Measurements from ENCODE around the gene BEGAIN.

The BEGAIN gene

DNA sequence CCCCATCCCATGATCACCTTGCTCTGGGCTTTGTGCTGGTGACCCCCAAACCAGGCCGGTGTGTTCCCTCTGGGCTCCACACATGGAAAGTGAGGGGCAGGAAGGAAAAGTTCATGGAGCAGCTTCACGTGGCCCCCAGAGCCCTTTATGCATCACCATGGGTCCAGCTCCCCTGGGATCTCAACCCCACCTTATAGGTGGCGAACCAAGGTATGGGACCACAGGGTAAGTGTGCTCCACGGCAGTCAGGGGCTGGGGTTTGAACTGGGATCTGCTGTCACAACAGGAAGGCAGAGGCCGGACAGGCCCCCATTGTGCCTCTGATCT is 7.4 kb upstream of the BEGAIN start:
- Mint-ChIP-seq H3K27ac (no peak overlapping the region), H3K9me3 (no peaks in the 10 kb centered on the region), H3K27me3 (ENCODE audit: low read depth) (peaks cover 33% of the 10 kb centered on the region), H3K4me1 (ENCODE audit: low read depth) (no peaks in the 10 kb centered on the region), H3K36me3 (ENCODE audit: low read depth) (no peaks in the 10 kb centered on the region), H3K4me3 (no peak overlapping the region)
- no peak for DNase-seq (ENCODE audit: low spot score)

DNA sequence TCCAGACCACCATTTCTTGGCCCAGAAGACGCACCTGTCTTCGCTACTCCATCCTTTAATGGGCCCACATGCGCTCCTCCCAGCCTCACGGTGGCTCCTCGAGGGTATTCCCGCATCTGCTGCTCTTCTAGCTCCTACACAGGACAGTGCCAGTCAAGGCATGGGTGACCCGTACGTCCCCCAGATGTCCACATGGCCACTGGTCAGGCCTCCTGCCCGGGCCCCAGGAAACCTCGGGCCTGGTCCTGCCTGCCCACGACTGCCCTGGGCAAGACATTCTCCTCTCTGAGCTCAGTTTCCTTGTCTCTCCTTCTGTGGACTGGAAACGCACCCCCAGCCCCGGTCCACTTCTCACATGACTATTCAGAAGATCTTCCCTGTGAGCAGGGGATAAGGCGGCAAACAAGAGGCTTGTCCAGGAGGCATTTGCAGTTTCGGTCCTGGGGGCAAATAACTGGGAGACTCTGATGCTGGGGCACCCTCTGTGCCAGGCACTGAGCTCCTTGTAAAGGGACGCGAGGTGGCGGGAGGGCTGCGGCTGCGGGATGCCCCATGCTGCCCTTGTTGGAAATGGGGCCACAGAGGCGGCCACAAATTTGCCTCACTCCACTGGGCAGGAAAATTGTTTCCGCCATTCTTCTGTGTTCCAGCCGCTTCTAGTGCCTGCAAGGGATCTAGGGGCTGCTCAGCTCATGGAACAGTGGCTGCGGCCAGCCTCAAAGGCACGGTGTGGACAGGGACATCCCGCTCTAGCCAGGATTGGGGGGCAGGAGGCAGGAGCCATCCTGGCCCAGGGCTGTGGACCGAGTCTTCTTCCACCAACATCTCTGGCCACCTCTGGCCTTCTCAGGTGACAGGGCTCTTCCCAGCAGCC is 6.8 kb upstream of the BEGAIN start:
- Mint-ChIP-seq H3K4me3 (no peak overlapping the region), H3K36me3 (ENCODE audit: low read depth) (no peaks in the 10 kb centered on the region), H3K9me3 (no peaks in the 10 kb centered on the region), H3K27ac (no peak overlapping the region), H3K27me3 (ENCODE audit: low read depth) (peaks cover 27% of the 10 kb centered on the region), H3K4me1 (ENCODE audit: low read depth) (no peaks in the 10 kb centered on the region)
- DNase-seq (ENCODE audit: low spot score), result no peak

DNA sequence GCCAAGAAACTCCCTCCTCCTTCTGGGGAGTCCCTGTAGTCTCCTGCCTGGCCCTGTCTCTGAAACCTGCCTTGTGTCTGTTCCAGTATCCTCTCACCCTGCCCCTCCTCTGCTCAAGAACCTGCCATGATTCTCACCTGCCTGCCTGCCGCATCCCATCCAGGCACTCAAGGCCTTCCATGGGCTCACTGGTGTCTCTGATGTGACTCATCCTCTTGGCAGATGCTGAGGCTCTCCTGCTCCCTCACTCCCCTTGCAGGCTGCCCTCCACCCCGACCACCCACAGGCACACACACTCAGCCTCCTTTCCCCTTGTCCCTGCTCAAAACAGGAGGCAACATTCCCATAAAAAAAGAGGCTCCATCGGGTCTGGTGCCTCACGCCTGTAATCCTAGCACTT is 5.8 kb upstream of the BEGAIN start:
- H3K4me3 Mint-ChIP-seq, result no peak overlapping the region
- DNase-seq (ENCODE audit: low spot score), result no peak
- H3K9me3 Mint-ChIP-seq, result no peaks in the 10 kb centered on the region
- H3K36me3 Mint-ChIP-seq (ENCODE audit: low read depth), result no peaks in the 10 kb centered on the region
- no peak overlapping the region for H3K27ac Mint-ChIP-seq
- H3K27me3 Mint-ChIP-seq (ENCODE audit: low read depth), result peaks cover 29% of the 10 kb centered on the region
- no peaks in the 10 kb centered on the region for H3K4me1 Mint-ChIP-seq (ENCODE audit: low read depth)

DNA sequence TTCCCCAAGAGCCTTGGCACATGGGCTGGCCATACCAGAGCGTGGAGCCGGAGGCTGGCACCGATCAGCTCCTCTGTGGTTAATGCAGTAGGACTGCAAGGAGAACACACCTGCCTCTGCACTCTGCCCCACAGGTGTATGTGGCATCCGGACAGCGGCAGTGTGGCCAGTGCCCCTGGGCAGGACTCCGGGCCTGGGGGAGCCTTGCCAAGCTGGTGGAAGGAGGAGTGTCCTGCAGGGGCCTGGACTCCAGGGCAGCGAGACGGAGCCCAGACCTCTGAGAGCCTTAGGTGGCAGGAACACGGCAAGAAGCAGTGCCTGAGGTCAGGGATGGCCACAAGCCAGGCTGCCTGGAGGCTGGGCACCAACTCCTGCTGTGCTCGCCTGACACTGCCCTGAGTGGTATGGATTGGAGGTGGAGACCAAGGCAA is 5.3 kb upstream of the BEGAIN start:
- Mint-ChIP-seq H3K9me3 (no peaks in the 10 kb centered on the region), H3K27me3 (ENCODE audit: low read depth) (peaks cover 30% of the 10 kb centered on the region), H3K27ac (no peak overlapping the region), H3K4me1 (ENCODE audit: low read depth) (no peaks in the 10 kb centered on the region), H3K4me3 (no peak overlapping the region), H3K36me3 (ENCODE audit: low read depth) (no peaks in the 10 kb centered on the region)
- no peak for DNase-seq (ENCODE audit: low spot score)

DNA sequence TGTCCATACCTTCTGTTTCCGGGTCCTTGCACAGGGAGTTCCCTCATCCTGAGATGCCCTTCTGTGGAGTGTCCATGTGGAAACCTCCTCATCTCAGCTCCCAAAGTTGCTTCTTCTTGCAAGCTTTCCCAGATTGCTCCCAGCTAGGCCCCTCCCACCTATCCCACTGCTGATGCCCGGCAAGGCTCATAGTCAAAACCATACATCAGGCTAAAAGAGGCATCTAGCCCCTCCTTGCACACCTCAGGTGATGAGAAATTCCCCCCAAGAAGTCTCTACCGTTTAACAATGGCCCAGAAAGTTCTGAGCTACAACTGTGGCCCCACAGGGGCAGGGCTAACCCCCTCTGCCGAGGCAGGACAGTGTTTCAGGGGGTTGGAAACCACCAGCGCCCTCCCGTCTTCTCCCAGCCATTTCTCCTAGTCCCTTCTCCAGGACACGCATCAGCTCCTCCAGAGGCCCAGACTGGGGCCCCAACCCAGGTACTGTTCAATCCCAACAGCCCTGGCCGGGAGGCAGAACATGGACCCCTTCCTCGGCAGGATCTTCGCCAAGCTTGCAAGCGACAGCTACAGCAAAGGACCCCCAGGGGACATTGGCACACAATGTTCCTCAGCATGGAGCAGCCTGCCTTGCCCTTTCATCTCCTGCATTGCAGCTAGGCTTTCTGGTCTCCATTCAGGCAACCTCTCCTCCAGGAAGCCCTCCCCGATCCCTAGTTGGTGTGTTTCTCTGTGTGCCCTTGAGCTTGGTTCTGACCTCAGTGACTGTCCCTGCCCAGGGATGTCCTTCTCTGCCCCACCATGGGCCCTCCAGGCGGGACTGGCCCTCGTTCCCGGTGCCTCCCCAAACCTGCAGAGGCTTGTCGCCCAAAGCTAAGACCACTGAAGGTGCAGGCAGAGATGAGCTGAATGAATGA is 4.5 kb upstream of the BEGAIN start:
- Mint-ChIP-seq H3K27ac (no peak overlapping the region), H3K36me3 (ENCODE audit: low read depth) (no peaks in the 10 kb centered on the region), H3K4me3 (no peak overlapping the region), H3K9me3 (no peaks in the 10 kb centered on the region), H3K4me1 (ENCODE audit: low read depth) (no peaks in the 10 kb centered on the region), H3K27me3 (ENCODE audit: low read depth) (peaks cover 26% of the 10 kb centered on the region)
- DNase-seq (ENCODE audit: low spot score), result no peak

DNA sequence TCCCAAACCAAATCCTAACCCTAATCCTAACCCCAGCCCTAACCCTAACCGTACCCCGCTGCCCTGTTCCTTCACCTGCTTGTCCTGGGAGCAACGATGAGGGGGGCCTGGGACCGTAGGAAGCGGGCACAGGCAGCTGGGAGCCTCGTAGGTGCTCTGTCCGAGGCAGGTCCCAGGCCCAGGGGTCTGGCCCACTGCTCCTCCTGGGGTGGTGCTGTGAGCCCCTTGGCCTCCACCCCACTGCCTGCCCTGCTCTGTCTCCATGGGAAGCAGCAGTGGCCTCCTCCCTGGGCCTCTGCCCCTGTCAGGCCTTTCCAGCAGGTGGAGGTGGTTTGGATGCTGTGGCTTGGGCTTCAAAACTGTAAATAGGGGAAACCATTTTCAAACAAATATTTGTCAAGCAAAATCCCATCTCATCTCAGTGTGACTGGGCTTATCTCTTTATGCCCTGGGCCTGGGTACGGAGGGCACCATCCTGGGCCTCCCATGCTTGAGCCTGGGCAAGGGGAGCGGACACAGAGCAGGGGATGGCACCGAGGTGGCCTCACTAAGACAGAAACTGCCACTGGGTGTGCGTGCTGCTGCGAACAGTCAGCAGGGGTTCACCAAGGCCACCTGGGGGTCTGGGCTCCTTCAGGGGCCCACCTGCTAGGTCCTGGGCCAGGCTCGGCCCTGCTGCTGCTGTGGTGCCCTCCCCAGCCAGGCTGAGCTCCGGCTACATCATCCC is 3.7 kb upstream of the BEGAIN start:
- Mint-ChIP-seq H3K9me3 (no peaks in the 10 kb centered on the region), H3K4me3 (no peak overlapping the region), H3K27ac (no peak overlapping the region), H3K27me3 (ENCODE audit: low read depth) (peaks cover 26% of the 10 kb centered on the region), H3K4me1 (ENCODE audit: low read depth) (peaks cover under 1% of the 10 kb centered on the region), H3K36me3 (ENCODE audit: low read depth) (no peaks in the 10 kb centered on the region)
- no peak for DNase-seq (ENCODE audit: low spot score)

DNA sequence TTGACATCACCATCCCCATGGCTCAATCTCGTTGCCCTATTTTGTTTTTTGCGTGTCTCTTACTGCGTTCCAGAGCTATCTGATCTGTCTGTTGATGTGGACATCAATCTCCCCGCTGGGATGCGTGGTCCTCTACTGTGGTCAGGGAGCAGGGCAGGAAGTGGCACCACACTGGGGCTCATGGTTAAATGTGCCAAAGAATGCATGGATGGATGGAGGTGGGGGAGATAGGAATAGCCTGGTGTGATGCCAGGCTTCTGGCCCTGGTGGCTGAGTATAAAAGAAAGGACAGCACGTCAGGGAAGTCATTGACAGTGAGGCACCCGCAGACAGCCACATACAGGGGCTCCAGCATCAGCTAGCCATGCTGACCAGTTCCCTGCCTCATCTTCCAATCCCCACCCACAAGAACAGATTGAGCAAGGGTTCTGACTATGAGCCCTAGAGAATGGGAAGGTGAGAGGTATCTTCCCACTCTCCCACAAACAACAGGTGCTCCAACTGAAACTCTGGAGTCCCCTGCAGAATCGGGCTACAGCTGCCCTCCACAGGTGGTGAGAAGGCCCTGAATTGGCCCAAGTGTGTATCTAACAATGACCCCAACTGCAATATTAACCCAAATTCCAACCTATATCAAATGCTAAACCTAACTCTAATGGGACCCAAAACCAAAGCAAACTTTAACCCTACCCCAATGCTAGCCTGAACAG is 2.7 kb upstream of the BEGAIN start:
- no peak for DNase-seq (ENCODE audit: low spot score)
- no peaks in the 10 kb centered on the region for H3K9me3 Mint-ChIP-seq
- H3K4me1 Mint-ChIP-seq (ENCODE audit: low read depth), result peaks cover 3% of the 10 kb centered on the region
- H3K36me3 Mint-ChIP-seq (ENCODE audit: low read depth), result no peaks in the 10 kb centered on the region
- H3K27me3 Mint-ChIP-seq (ENCODE audit: low read depth), result peaks cover 27% of the 10 kb centered on the region
- no peak overlapping the region for H3K4me3 Mint-ChIP-seq
- no peak overlapping the region for H3K27ac Mint-ChIP-seq

DNA sequence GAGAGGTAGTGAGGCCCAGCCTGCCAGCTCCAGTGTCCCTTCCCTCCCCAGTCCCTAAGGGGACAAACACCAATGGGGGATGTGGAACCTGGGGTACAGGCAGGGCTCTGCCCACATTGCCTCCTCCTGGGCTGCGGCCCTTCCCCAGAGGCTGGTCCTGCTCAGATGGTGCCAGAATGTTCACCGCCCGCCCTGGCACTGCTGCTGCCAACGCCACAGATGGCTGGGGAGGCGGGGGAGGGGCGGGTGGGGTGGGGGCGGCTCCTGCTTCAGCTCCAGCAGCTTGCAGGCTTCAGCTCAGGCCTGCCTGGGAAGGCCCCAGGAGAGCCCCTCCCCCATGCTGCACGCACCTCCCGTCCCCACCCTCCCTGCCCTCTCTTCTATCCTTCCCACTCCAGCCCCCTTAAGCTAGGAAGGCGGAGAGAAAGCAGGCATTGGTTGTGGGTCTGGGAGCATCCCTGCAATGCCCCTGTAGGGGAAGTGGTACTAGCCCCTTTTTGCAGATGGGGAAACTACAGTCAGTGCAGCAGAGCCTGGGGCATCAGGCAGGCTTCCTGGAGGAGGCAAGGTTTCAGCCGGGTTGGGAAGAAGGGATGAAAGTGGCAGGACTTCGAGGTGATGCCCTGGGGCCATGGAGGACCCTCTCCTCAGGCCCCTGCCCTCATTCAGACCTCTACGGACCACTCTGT is 2.0 kb upstream of the BEGAIN start:
- H3K4me1 Mint-ChIP-seq (ENCODE audit: low read depth), result peaks cover 3% of the 10 kb centered on the region
- H3K4me3 Mint-ChIP-seq, result no peak overlapping the region
- H3K27ac Mint-ChIP-seq, result no peak overlapping the region
- peaks cover 27% of the 10 kb centered on the region for H3K27me3 Mint-ChIP-seq (ENCODE audit: low read depth)
- H3K36me3 Mint-ChIP-seq (ENCODE audit: low read depth), result no peaks in the 10 kb centered on the region
- no peak for DNase-seq (ENCODE audit: low spot score)
- H3K9me3 Mint-ChIP-seq, result no peaks in the 10 kb centered on the region

DNA sequence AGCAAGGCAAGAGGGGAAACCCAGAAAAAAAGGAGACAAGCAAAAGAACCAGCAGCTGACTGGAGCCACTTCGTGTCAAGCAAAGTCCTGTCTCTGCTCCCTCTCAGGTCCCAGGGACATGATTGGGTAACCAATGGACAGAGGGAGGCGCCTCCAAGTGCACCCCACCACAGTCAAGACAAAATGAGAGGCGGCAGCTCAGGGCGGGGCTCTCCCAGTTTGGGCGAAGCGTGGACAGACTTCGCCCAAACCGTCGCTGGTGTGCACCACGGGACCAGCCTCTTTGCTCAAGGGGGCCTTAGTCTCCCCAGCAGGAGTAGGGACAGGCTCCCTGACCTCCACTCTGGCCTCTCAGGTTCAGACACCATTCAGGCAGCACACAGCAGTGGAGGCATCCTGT is 1.5 kb upstream of the BEGAIN start:
- no peaks in the 10 kb centered on the region for H3K36me3 Mint-ChIP-seq (ENCODE audit: low read depth)
- peaks cover 3% of the 10 kb centered on the region for H3K4me1 Mint-ChIP-seq (ENCODE audit: low read depth)
- DNase-seq (ENCODE audit: low spot score), result no peak
- no peaks in the 10 kb centered on the region for H3K9me3 Mint-ChIP-seq
- H3K27me3 Mint-ChIP-seq (ENCODE audit: low read depth), result peaks cover 27% of the 10 kb centered on the region
- H3K27ac Mint-ChIP-seq, result no peak overlapping the region
- no peak overlapping the region for H3K4me3 Mint-ChIP-seq

DNA sequence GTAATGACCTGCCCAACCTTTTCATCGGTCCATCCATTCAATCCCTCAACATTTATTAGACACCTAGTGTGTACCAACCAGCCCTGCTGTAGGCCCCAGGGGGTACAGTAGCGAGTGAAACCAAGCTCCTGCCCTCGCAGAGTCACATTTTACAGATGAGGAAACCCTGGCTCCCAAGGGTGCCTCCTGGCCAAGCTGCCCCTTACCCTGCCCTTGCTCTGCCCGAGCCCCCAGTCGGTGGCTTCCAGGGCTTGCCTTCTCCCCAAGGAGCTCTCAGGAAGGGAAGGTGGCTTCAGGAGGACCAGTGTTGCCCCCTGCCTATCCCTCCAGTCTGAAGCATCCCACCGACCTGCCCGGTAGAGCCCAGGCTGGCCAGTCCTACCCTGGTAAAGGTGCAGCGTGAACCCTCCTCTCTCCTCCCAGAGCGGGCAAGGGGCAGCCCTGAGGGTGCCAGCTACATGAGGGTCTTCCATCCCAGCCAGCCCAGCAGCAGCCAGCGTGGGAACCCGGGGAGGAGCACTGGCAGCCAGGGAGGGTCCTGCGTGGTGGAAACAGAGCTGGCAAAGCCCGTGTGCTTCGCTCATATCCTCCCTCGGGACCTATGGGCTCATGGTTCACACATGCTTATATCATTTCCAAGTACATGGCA is 670 bp upstream of the BEGAIN start:
- Mint-ChIP-seq H3K9me3 (no peaks in the 10 kb centered on the region), H3K4me1 (ENCODE audit: low read depth) (peaks cover 3% of the 10 kb centered on the region), H3K27me3 (ENCODE audit: low read depth) (peaks cover 27% of the 10 kb centered on the region), H3K4me3 (peak overlapping the region; percentile 63), H3K27ac (peak overlapping the region; percentile 46), H3K36me3 (ENCODE audit: low read depth) (no peaks in the 10 kb centered on the region)
- DNase-seq (ENCODE audit: low spot score), result no peak

DNA sequence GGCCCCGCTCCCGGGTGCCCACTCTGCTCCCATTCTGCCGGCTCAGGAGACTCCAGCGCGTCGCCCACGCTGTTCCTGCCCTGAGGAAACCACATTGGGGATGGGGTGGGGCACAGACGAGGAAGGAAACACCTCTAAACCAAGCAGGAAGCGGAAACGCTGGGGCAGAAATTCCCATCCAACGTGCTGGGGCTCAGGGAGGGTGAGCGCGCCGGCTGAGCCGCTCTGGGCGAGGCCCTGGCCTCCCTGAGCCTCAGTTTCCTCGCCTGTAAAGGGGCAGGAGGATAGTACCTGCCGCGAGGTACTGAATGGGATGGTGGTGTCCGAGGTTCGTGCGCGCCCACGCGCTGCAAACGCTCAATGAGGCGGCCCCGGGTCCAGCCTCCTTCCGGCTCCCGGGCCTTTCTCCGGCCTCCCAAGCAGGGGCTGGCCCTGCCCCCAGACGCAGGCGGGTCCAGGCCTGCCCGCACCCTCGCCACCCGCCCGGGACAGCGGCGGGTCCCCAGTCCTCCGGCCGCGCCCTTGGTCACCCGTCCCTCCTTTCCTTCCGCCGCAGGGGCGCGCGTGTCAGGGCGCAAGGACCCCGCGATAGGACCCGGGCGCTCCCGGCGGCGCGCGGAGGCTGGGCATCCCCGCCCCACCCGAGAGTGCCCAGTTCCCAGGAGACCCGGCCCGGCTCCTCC is 673 bp downstream of the BEGAIN start:
- H3K4me3 Mint-ChIP-seq, result peak overlapping the region; percentile 73
- no peaks in the 10 kb centered on the region for H3K9me3 Mint-ChIP-seq
- no peak overlapping the region for H3K27ac Mint-ChIP-seq
- peaks cover 3% of the 10 kb centered on the region for H3K4me1 Mint-ChIP-seq (ENCODE audit: low read depth)
- H3K27me3 Mint-ChIP-seq (ENCODE audit: low read depth), result peaks cover 24% of the 10 kb centered on the region
- DNase-seq (ENCODE audit: low spot score), result peak; percentile 19
- no peaks in the 10 kb centered on the region for H3K36me3 Mint-ChIP-seq (ENCODE audit: low read depth)

DNA sequence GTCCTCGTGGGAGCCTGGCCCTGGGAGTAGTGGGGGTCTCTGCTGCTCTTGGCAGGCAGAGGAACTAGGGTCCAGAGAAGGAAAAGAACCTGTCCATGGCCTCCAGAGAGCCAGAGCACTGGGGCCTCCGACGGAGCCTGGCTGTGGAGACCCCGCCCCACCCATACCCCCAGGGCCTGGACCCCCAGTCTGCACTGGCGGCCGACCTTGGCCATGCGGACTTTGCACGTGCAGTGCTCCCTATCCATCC is 1.1 kb downstream of the BEGAIN start:
- H3K27me3 Mint-ChIP-seq (ENCODE audit: low read depth), result peaks cover 22% of the 10 kb centered on the region
- no peak for DNase-seq (ENCODE audit: low spot score)
- H3K9me3 Mint-ChIP-seq, result no peaks in the 10 kb centered on the region
- peak overlapping the region; percentile 73 for H3K4me3 Mint-ChIP-seq
- no peak overlapping the region for H3K27ac Mint-ChIP-seq
- no peaks in the 10 kb centered on the region for H3K36me3 Mint-ChIP-seq (ENCODE audit: low read depth)
- peaks cover 3% of the 10 kb centered on the region for H3K4me1 Mint-ChIP-seq (ENCODE audit: low read depth)

Measured in T-helper 2 cell treated with Interferon-gamma antibody and Interleukin-4, amounts not matched to agents 5 μg/mL and 100 μg/mL, for 36 hours (primary cell).